H9 (cell line): ENCODE results near the gene NBEAL2. TPM values are rescaled to one million over a fixed set of nuclear protein-coding genes. Genes with fewer than 3 reads are reported as not detected.

Experiments used
- DNase-seq: peaks from one replicate; pipeline ENCODE4 v3.0.0-alpha.2; 2017
- H2AFZ ChIP-seq: one replicate; pipeline ENCODE4 v1.6.1; 2013; ENCODE audit warnings: mild to moderate bottlenecking, low read length, control low read depth, moderate library complexity
- H2AK5ac ChIP-seq: 2 replicates; pipeline ENCODE4 v1.6.1; 2013; ENCODE audit warnings: low read length, control low read depth, mixed read lengths; ENCODE audit not compliant: insufficient read length
- H2BK120ac ChIP-seq: one replicate; pipeline ENCODE4 v1.6.1; 2013; ENCODE audit warnings: low read depth, mild to moderate bottlenecking, low read length, control low read depth, inconsistent platforms; ENCODE audit not compliant: poor library complexity, severe bottlenecking
- H2BK12ac ChIP-seq: 2 replicates; pipeline ENCODE4 v1.6.1; 2013; ENCODE audit warnings: low read length, control low read depth, mixed read lengths, low read depth; ENCODE audit not compliant: insufficient read length
- H2BK15ac ChIP-seq: 2 replicates; pipeline ENCODE4 v1.6.1; 2013; ENCODE audit warnings: low read depth, low read length, control low read depth
- H2BK20ac ChIP-seq: one replicate; pipeline ENCODE4 v1.6.1; 2013; ENCODE audit warnings: low read depth, mild to moderate bottlenecking, low read length, control low read depth, inconsistent platforms; ENCODE audit not compliant: poor library complexity, severe bottlenecking
- H2BK5ac ChIP-seq: 2 replicates; pipeline ENCODE4 v1.6.1; 2013; ENCODE audit warnings: low read length, control low read depth, mixed read lengths; ENCODE audit not compliant: insufficient read length
- H3K14ac ChIP-seq: 2 replicates; pipeline ENCODE4 v1.6.1; 2013; ENCODE audit warnings: low read length, control low read depth; ENCODE audit not compliant: insufficient read depth
- H3K18ac ChIP-seq: 2 replicates; pipeline ENCODE4 v1.6.1; 2013; ENCODE audit warnings: low read depth, mild to moderate bottlenecking, mixed read lengths, low read length, control low read depth; ENCODE audit not compliant: insufficient read length
- H3K23ac ChIP-seq: 2 replicates; pipeline ENCODE4 v1.6.1; 2013; ENCODE audit warnings: low read length, control low read depth, mixed read lengths, low read depth; ENCODE audit not compliant: insufficient read length
- H3K23me2 ChIP-seq: 2 replicates; pipeline ENCODE4 v1.6.1; 2013; ENCODE audit warnings: low read depth, mild to moderate bottlenecking, mixed read lengths, low read length, control low read depth; ENCODE audit not compliant: insufficient read length, poor library complexity, severe bottlenecking
- H3K27ac ChIP-seq: 2 replicates; pipeline ENCODE4 v1.5.1; 2013; ENCODE audit warnings: low read length, control low read depth, mixed read lengths, low read depth; ENCODE audit not compliant: insufficient read length
- H3K27me3 ChIP-seq: 2 replicates; pipeline ENCODE4 v1.6.1; 2013; ENCODE audit warnings: low read length, control low read depth, inconsistent platforms; ENCODE audit not compliant: insufficient read depth
- H3K4ac ChIP-seq: 2 replicates; pipeline ENCODE4 v1.6.1; 2013; ENCODE audit warnings: low read depth, mild to moderate bottlenecking, control low read depth, inconsistent platforms, low read length, moderate library complexity
- H3K4me1 ChIP-seq: 2 replicates; pipeline ENCODE4 v1.6.1; 2013; ENCODE audit warnings: low read length, control low read depth, inconsistent platforms; ENCODE audit not compliant: insufficient read depth
- H3K4me2 ChIP-seq: 2 replicates; pipeline ENCODE4 v1.6.1; 2013; ENCODE audit warnings: low read length, control low read depth, mixed read lengths; ENCODE audit not compliant: insufficient read length, insufficient read depth
- H3K56ac ChIP-seq: 2 replicates; pipeline ENCODE4 v1.6.1; 2013; ENCODE audit warnings: low read depth, mild to moderate bottlenecking, mixed read lengths, low read length, control low read depth; ENCODE audit not compliant: insufficient read length
- H3K79me1 ChIP-seq: 2 replicates; pipeline ENCODE4 v1.6.1; 2013; ENCODE audit warnings: low read depth, mild to moderate bottlenecking, moderate library complexity, low read length, control low read depth, inconsistent platforms; ENCODE audit not compliant: insufficient read depth, poor library complexity, severe bottlenecking
- H3K79me2 ChIP-seq: 2 replicates; pipeline ENCODE4 v1.6.1; 2013; ENCODE audit warnings: low read length, control low read depth, inconsistent platforms; ENCODE audit not compliant: insufficient read depth
- H3K9ac ChIP-seq: 2 replicates; pipeline ENCODE4 v1.6.1; 2013; ENCODE audit warnings: low read length, control low read depth, mixed read lengths; ENCODE audit not compliant: insufficient read length; ENCODE audit errors: extremely low read depth
- H3K9me3 ChIP-seq: one replicate; pipeline ENCODE4 v1.6.1; 2013; ENCODE audit warnings: low read depth, low read length, inconsistent platforms; ENCODE audit not compliant: control insufficient read depth
- H3T11ph ChIP-seq: one replicate; pipeline ENCODE4 v1.6.1; 2013; ENCODE audit warnings: mild to moderate bottlenecking, low read length, control low read depth, inconsistent platforms
- H4K20me1 ChIP-seq: one replicate; pipeline ENCODE4 v1.6.1; 2013; ENCODE audit not compliant: control insufficient read depth, insufficient read length, insufficient read depth
- H4K5ac ChIP-seq: 2 replicates; pipeline ENCODE4 v1.6.1; 2013; ENCODE audit warnings: low read depth, mild to moderate bottlenecking, mixed read lengths, low read length, control low read depth; ENCODE audit not compliant: insufficient read length
- H4K8ac ChIP-seq: replicated peaks from 2 replicates; pipeline ENCODE4 v1.6.1; 2013; ENCODE audit warnings: low read length, control low read depth, mixed read lengths, low read depth; ENCODE audit not compliant: insufficient read length
- H4K91ac ChIP-seq: 2 replicates; pipeline ENCODE4 v1.6.1; 2013; ENCODE audit warnings: low read depth, mild to moderate bottlenecking, moderate library complexity, mixed read lengths, low read length, control low read depth; ENCODE audit not compliant: insufficient read length
- H3K27ac Mint-ChIP-seq, 3 experiments: 2 replicates in 2 of 3; 3 replicates in 1 of 3; pipeline ENCODE4 v1.8.0; 2020 to 2021; ENCODE audit warnings: mixed read lengths in 3 of 3, mild to moderate bottlenecking in 1 of 3, moderate library complexity in 1 of 3
- H3K27me3 Mint-ChIP-seq: 2 replicates; pipeline ENCODE4 v1.8.0; 2021; ENCODE audit warnings: low read depth, mild to moderate bottlenecking, moderate library complexity, mixed read lengths
- H3K36me3 Mint-ChIP-seq, 3 experiments: 2 replicates in 2 of 3; 3 replicates in 1 of 3; pipeline ENCODE4 v1.8.0; 2020 to 2021; ENCODE audit warnings: low read depth in 3 of 3, mixed read lengths in 3 of 3; ENCODE audit not compliant: insufficient read depth in 1 of 3
- H3K4me1 Mint-ChIP-seq, 2 experiments: 2 replicates each; pipeline ENCODE4 v1.8.0; 2020; ENCODE audit warnings: mixed read lengths in 2 of 2
- H3K4me3 Mint-ChIP-seq, 2 experiments: 2 replicates in 1 of 2; 3 replicates in 1 of 2; pipeline ENCODE4 v1.8.0; 2020 to 2021; ENCODE audit warnings: mild to moderate bottlenecking in 2 of 2, mixed read lengths in 2 of 2, moderate library complexity in 1 of 2
- H3K9me3 Mint-ChIP-seq, 2 experiments: 2 replicates in 1 of 2; 3 replicates in 1 of 2; pipeline ENCODE4 v1.8.0; 2020; ENCODE audit warnings: mild to moderate bottlenecking in 2 of 2, mixed read lengths in 2 of 2, moderate library complexity in 1 of 2
- WGBS: extraction: QIAGEN DNeasy Blood & Tissue Kit; methylation state at CpG from one replicate; pipeline ENCODE4 v1.1.7; 2013; ENCODE audit warnings: missing lambda C conversion rate, low lambda C conversion rate, mixed read lengths; ENCODE audit not compliant: insufficient read length; ENCODE audit errors: extremely low coverage; 5-methylcytosine and 5-hydroxymethylcytosine counted together
- total RNA-seq: library from RNA; stranded (reverse); gene quantifications from 2 replicates; pipeline ENCODE4 v1.2.1, GENCODE V29; 2021
- TF ChIP-seq, protein P1 (sequence below): fragments of 200-600 bp; sonication (generic); conservative IDR thresholded peaks from 3 replicates; pipeline ENCODE4 v1.8.0; 2021; ENCODE audit warnings: antibody characterized with exemption, mild to moderate bottlenecking

The NBEAL2 gene
- total RNA-seq, 1 experiment from 2014 or later = 52.1 TPM

DNA sequence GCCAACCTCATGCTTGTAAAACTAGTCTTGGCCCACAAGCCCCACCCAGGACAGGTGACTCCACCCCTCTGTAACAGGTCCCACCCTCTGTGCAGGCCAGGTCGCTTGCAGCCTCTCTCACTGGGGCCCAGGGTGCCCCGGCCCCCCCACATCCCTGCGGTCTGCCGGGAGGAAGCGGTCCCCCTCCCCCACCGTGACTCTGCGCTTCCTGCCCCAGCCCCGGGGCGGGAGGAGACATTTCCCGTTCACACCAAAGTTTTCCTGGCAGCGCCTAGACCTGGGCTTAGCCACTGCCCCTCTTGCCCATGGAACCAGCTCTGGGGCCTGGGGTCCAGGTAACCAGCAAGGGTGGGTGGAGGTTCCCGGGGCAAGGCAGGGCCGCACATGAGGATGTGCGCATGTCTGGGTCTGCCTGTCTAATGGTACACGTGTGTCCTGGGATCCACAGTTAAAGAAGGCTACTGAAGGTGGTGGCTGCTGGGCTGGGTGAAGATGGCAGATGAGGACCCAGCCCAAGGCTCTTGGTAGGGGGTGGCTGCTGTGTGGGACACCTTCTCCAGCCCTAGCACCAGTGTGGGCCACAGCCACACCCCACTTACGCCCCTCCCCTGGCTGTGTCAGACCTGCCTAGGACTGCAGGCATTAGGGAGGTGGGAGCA lies 8.4 kb downstream of the NBEAL2 start:
- no peak overlapping the region for H3K4me2 ChIP-seq
- no peak overlapping the region for H3K27ac ChIP-seq

More for the DNA sequence above, 8.4 kb downstream of the NBEAL2 start:
- Histone ChIP-seq H3K9me3 (no peaks in the 10 kb centered on the region), H2BK5ac (no peak overlapping the region), H3K23ac (no peak overlapping the region), H3K4ac (no peak overlapping the region), H4K8ac (no peak overlapping the region), H2BK12ac (no peak overlapping the region), H4K20me1 (no peaks in the 10 kb centered on the region), H3K23me2 (no peaks in the 10 kb centered on the region), H3K27me3 (no peaks in the 10 kb centered on the region), H2AK5ac (no peak overlapping the region), H3K56ac (no peak overlapping the region), H3K9ac (no peak overlapping the region), H2BK120ac (no peak overlapping the region), H3K4me1 (peaks cover 4% of the 10 kb centered on the region; the same call in 1 of the 2 replicates), H3K18ac (no peak overlapping the region), H2BK15ac (no peak overlapping the region; the same call in 1 of the 2 replicates), H3K79me2 (no peaks in the 10 kb centered on the region), H4K5ac (no peak overlapping the region), H4K91ac (no peak overlapping the region), H3K79me1 (no peaks in the 10 kb centered on the region), H3T11ph (no peak overlapping the region), H2BK20ac (no peak overlapping the region), H2AFZ (no peak overlapping the region), H3K14ac (no peak overlapping the region)
- no peaks in the 10 kb centered on the region for H3K9me3 Mint-ChIP-seq
- no CpG with 5 or more reads among the region's 16 CpGs for WGBS
- H3K4me1 Mint-ChIP-seq = peaks cover 30 to 35% of the 10 kb centered on the region in 2 experiments
- TF ChIP-seq, protein P1, sequence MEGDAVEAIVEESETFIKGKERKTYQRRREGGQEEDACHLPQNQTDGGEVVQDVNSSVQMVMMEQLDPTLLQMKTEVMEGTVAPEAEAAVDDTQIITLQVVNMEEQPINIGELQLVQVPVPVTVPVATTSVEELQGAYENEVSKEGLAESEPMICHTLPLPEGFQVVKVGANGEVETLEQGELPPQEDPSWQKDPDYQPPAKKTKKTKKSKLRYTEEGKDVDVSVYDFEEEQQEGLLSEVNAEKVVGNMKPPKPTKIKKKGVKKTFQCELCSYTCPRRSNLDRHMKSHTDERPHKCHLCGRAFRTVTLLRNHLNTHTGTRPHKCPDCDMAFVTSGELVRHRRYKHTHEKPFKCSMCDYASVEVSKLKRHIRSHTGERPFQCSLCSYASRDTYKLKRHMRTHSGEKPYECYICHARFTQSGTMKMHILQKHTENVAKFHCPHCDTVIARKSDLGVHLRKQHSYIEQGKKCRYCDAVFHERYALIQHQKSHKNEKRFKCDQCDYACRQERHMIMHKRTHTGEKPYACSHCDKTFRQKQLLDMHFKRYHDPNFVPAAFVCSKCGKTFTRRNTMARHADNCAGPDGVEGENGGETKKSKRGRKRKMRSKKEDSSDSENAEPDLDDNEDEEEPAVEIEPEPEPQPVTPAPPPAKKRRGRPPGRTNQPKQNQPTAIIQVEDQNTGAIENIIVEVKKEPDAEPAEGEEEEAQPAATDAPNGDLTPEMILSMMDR = no peak
- peak overlapping the region; percentile 52 to 97 (median 78); a peak in 2 of 7 replicates for H3K27ac Mint-ChIP-seq
- DNase-seq = peak; percentile 89
- peaks cover 10 to 23% (median 15%) of the 10 kb centered on the region in 3 experiments for H3K36me3 Mint-ChIP-seq
- H3K27me3 Mint-ChIP-seq = no peaks in the 10 kb centered on the region
- H3K4me3 Mint-ChIP-seq = no peak overlapping the region; a peak in 1 of 5 replicates
